Motor neuron (in vitro differentiated cells): ENCODE measurements around the gene MTF1. TPM values are rescaled to one million over a fixed set of nuclear protein-coding genes. Genes with fewer than 3 reads are reported as not detected.
"Not testable (repeated sequence)": the region's sequence is repeated elsewhere in the genome, so short reads cannot be mapped to it uniquely, and the experiment has no call there.

Source experiments
- ATAC-seq, 8 experiments: fragments of 200-7000 bp; cut with Tn5 transposase; replicated peaks in 6 of 8; 2 replicates each; pipeline ENCODE4 v1.8.0; 2021; ENCODE audit warnings: mild to moderate bottlenecking in 8 of 8, moderate library complexity in 8 of 8
- H3K27ac ChIP-seq, 2 donors: fragments of 250-450 bp; sonication (Bioruptor Pico); 2 replicates each; pipeline ENCODE4 v1.9.0; 2021; ENCODE audit warnings: antibody characterized with exemption in 2 of 2, mild to moderate bottlenecking in 2 of 2, moderate library complexity in 1 of 2
- H3K4me1 ChIP-seq, 2 donors: fragments of 250-450 bp; sonication (Bioruptor Pico); replicated peaks in 1 of 2; 2 replicates each; pipeline ENCODE4 v1.6.1; 2021; ENCODE audit warnings: antibody characterized with exemption in 2 of 2, mild to moderate bottlenecking in 2 of 2, moderate library complexity in 1 of 2
- H3K4me3 ChIP-seq, 5 donors: fragments of 250-450 bp; sonication (Bioruptor Pico); 2 replicates each; pipeline ENCODE4 v1.9.0; 2021; ENCODE audit warnings: antibody characterized with exemption in 5 of 5, mild to moderate bottlenecking in 5 of 5, moderate library complexity in 4 of 5
- WGBS, 10 experiments: fragments of 450-650 bp; shearing (Covaris generic); methylation state at CpG; one replicate each; pipeline ENCODE4 v1.0.0; 2022; 5-methylcytosine and 5-hydroxymethylcytosine counted together
- in situ Hi-C, 9 experiments: fragments of 400-800 bp; cut with MboI; loops; one replicate each; pipeline ENCODE4 v1.15.0; 2021; ENCODE audit warnings: low sequenced_read_pairs in 9 of 9, low pct_unique_long_range_greater_than_20kb in 2 of 9; ENCODE audit not compliant: unreplicated experiment in 9 of 9
- total RNA-seq, 8 experiments: library from RNA; unstranded; fragments of 300-600 nt; gene quantifications; 2 replicates each; pipeline versions ENCODE4 v1.2.3 to v1.2.4, GENCODE V29; 2022

The MTF1 gene
- total RNA-seq, 8 experiments from 2014 or later, result 3.5 to 7.3 (median 5.8) TPM

GRCh38 chr1:37793773-37794371, 65.5 kb downstream of the MTF1 start, which contains the start of gene MANEAL:
Gene MANEAL (plus strand): TSS chr1:37793847. CDS start chr1:37794183, 336 bp downstream.
- peaks cover 8 to 9% of the 10 kb centered on the region in 2 donors for H3K4me1 ChIP-seq
- in situ Hi-C loops, result no loop called here
- WGBS, 10 experiments, result 0% methylated on average over 2 to 35 of the region's 82 CpGs; no CpG with 5 or more reads in 7 of the 10 experiments
- peak within 1 kb of the TSS; percentile 14 to 34 for H3K27ac ChIP-seq
- peak within 1 kb of the TSS; percentile 45 to 92 (median 63) for H3K4me3 ChIP-seq
- peak; percentile 89 to 94 (median 91) for ATAC-seq

DNA sequence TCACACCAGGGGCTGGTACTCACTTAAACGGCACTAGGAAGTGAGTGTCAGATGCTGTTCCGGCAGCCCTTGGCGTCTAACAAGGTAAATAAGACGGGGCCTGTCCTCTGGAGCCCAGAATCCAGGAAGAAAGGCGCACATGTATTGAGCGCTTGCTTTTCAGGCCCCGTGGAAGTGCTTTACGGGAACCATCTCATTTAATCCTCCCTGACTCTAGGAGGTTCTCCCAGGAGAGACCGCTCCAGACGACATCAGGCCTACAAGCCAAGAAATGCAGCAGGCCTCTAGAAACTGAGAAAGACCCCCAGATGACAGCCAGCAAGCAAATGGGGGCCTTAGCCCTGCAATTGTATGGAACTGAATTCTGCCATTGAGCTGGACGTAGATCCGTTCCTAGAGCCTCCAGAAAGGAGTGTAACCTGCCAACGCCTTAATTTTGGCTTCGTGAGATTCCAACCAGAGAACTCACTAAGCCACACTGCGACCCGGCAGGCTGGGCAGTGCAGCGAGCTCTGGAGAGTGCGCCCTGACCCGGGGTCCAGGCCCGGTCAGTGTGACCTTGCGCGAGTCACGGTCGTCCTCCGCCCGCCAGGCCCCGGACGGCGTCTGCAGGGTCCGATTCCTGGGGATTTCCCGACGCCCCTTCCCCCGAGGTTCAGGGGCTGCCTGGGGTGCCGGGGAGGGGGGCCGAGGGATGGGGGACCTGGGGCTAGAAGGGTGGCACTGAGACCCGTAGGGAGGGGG, 66.3 kb downstream of the MTF1 start:
- Histone ChIP-seq H3K4me1 (peaks cover 8 to 9% of the 10 kb centered on the region in 2 donors), H3K27ac (peak overlapping the region; percentile 14 to 34), H3K4me3 (peak overlapping the region; percentile 45 to 92 (median 63))
- in situ Hi-C loops, result no loop called here
- peak in 3 of 8 experiments; percentile 5 to 17 (median 15) for ATAC-seq
- WGBS, 10 experiments, result 38 to 100% (median 64%) methylated on average over 1 to 17 of the region's 36 CpGs; no CpG with 5 or more reads in 4 of the 10 experiments

- Histone ChIP-seq H3K27ac (no peak overlapping the region), H3K4me3 (no peak overlapping the region), H3K4me1 (no peaks in the 10 kb centered on the region)
- in situ Hi-C loops, result no loop called here
- ATAC-seq, result no peak
- 41 to 75% (median 66%) methylated on average over 4 to 16 of the region's 17 CpGs; no CpG with 5 or more reads in 2 of the 10 experiments for WGBS, 10 experiments
These were observed 76.9 kb downstream of the MTF1 start for GRCh38 chr1:37782491-37782890.

- Histone ChIP-seq H3K4me1 (no peaks in the 10 kb centered on the region), H3K27ac (no peak overlapping the region), H3K4me3 (no peak overlapping the region)
- ATAC-seq, result no peak
- in situ Hi-C loops, result no loop called here
- WGBS, 10 experiments, result 47 to 100% (median 72%) methylated on average over 1 to 3 of the region's 3 CpGs; no CpG with 5 or more reads in 2 of the 10 experiments
These were observed 80.7 kb downstream of the MTF1 start for GRCh38 chr1:37778654-37779053.

- no peak for ATAC-seq
- in situ Hi-C loops, result no loop called here
- WGBS, 10 experiments, result 7 to 48% (median 27%) methylated on average over 1 to 4 of the region's 4 CpGs; no CpG with 5 or more reads in 4 of the 10 experiments
These were observed 82.4 kb downstream of the MTF1 start for GRCh38 chr1:37776946-37777516.

GRCh38 chr1:37771440-37771839, 88.0 kb downstream of the MTF1 start:
- H3K4me1 ChIP-seq, H3K27ac ChIP-seq, H3K4me3 ChIP-seq, ATAC-seq, in situ Hi-C loops: not testable (repeated sequence)

More at GRCh38 chr1:37776946-37777516, 82.4 kb downstream of the MTF1 start:
- H3K4me3 ChIP-seq, result no peak overlapping the region
- H3K27ac ChIP-seq, result no peak overlapping the region
- no peaks in the 10 kb centered on the region for H3K4me1 ChIP-seq

- in situ Hi-C loops, result no loop called here
- 0 to 67% (median 14%) methylated on average over 1 to 2 of the region's 2 CpGs; no CpG with 5 or more reads in 3 of the 10 experiments for whole genome bisulfite sequencing, 10 experiments
- peak in 1 of 8 experiments; percentile 32 for ATAC-seq
- no peak overlapping the region for H3K27ac ChIP-seq
- H3K4me3 ChIP-seq, result no peak overlapping the region
- no peaks in the 10 kb centered on the region for H3K4me1 ChIP-seq
These were observed 91.9 kb downstream of the MTF1 start for GRCh38 chr1:37767488-37767887.

DNA sequence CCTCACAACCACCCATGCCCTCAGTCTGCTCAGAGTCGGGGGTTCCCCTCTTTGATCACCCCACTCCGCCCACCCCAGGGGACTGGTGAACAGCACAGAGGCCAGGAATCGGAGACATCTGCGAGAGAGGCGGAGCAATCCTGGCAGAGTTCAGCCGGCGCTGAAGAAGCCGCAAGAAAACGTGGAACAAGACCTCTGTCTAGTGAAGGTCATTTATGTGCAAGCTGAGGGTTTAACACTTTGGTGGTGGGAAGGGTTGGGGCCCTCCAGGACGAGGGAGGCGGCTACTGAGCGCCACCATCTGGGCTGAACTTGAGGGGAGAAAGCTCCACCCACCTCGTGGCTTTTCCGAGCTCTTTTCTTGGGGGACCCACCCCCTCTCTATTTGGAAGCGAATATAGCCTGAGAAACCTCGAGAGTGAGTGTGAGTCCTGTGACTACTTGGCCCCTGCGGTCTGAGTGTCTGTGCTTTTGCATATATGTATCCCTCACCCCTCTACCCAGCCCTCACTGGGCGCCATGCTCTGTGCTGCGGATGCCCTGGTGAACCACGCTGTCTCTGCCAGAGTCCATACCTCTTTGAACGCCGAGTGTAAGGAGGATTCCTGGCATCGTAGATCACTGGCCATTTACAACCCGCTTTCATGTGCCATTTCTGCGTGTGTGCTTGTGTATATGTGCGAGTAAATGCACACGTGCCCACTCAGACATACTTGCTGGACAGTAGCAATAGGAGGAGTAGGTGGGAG, 93.3 kb downstream of the MTF1 start:
- H3K27ac ChIP-seq, result no peak overlapping the region
- no peaks in the 10 kb centered on the region for H3K4me1 ChIP-seq
- in situ Hi-C loops, result no loop called here
- H3K4me3 ChIP-seq, result peak overlapping the region; percentile 40 to 55 (median 46)
- WGBS, 10 experiments, result 0 to 30% (median 8%) methylated on average over 1 to 20 of the region's 27 CpGs
- peak in 7 of 8 experiments; percentile 22 to 45 (median 39) for ATAC-seq

GRCh38 chr1:37764888-37765441, 94.4 kb downstream of the MTF1 start, which contains the start of gene EPHA10:
Gene EPHA10 (minus strand): TSS chr1:37765120. CDS start chr1:37765066, 54 bp downstream.
- no peak within 1 kb of the TSS for H3K27ac ChIP-seq
- 0 to 7% (median 2%) methylated on average over 3 to 26 of the region's 33 CpGs; no CpG with 5 or more reads in 5 of the 10 experiments for WGBS, 10 experiments
- ATAC-seq, result peak in 5 of 8 experiments; percentile 93 to 95 (median 93)
- in situ Hi-C loops, result no loop called here
- H3K4me1 ChIP-seq, result no peaks in the 10 kb centered on the region
- peak within 1 kb of the TSS; percentile 40 to 55 (median 46) for H3K4me3 ChIP-seq

- 0 to 4% (median 0%) methylated on average over 1 to 12 of the region's 29 CpGs; no CpG with 5 or more reads in 6 of the 10 experiments for WGBS, 10 experiments
- Histone ChIP-seq H3K4me3 (peak overlapping the region; percentile 40 to 55 (median 46)), H3K27ac (no peak overlapping the region), H3K4me1 (no peaks in the 10 kb centered on the region)
- ATAC-seq, result peak; percentile 15 to 91 (median 23)
- in situ Hi-C loops, result no loop called here
These were observed 95.0 kb downstream of the MTF1 start for GRCh38 chr1:37764414-37764825.

- in situ Hi-C loops, result no loop called here
- no peak for ATAC-seq
- no peak overlapping the region for H3K27ac ChIP-seq
- WGBS, 10 experiments, result 0 to 44% (median 19%) methylated on average over 1 to 19 of the region's 25 CpGs; no CpG with 5 or more reads in 3 of the 10 experiments
- H3K4me3 ChIP-seq, result peak overlapping the region; percentile 40 to 55 (median 46)
- H3K4me1 ChIP-seq, result no peaks in the 10 kb centered on the region
These were observed 95.5 kb downstream of the MTF1 start for GRCh38 chr1:37763791-37764413.

- Histone ChIP-seq H3K27ac (no peak overlapping the region), H3K4me3 (no peak overlapping the region), H3K4me1 (no peaks in the 10 kb centered on the region)
- in situ Hi-C loops, result no loop called here
- no peak for ATAC-seq
- 0 to 60% (median 13%) methylated on average over 1 to 2 of the region's 2 CpGs; no CpG with 5 or more reads in 2 of the 10 experiments for WGBS, 10 experiments
These were observed 96.9 kb downstream of the MTF1 start for GRCh38 chr1:37762516-37762915.
